ENCODE data around the gene PON1. TPM values are rescaled to one million over a fixed set of nuclear protein-coding genes. Genes with fewer than 3 reads are reported as not detected.

PON1 gene
- total RNA-seq, 1 donor from 2014 or later: not detected

DNA sequence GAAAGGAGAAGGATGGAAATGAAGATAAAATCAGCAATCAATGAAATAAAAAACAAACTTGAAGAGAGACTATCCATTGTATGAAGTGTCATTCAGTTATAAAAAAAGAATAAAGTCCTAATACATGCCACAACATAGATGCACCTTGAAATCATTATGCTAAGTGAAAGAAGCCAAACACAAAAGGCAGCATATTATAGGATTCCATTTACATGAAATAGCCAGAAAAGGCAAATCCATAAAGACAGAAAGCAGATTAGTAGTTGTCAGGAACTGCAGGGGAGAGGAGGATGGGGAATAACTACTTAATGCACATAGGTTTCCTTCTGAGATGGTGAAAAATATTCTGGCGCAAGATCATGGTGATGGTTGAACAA lies 6.6 kb upstream of the PON1 start:
- no peak for TF ChIP-seq CTCF (IDR thresholded peaks at IDR 0.05; ENCODE audit: insufficient read depth, low read length, poor library complexity, severe bottlenecking)
- no peak overlapping the region for H3K4me3 ChIP-seq (ENCODE audit: low read depth, low read length)

GRCh38 chr7:95330204-95330960 lies 6.0 kb upstream of the PON1 start:
- no peak overlapping the region for H3K4me3 ChIP-seq (ENCODE audit: low read depth, low read length)
- H3K27me3 ChIP-seq (ENCODE audit: control insufficient read depth, insufficient read depth, low read length): no peaks in the 10 kb centered on the region
- DNase-seq (ENCODE audit: low read depth): no peak
- no peaks in the 10 kb centered on the region for H3K36me3 ChIP-seq (ENCODE audit: control insufficient read depth, insufficient read depth, low read length)
- TF ChIP-seq CTCF (IDR thresholded peaks at IDR 0.05; ENCODE audit: insufficient read depth, low read length, poor library complexity, severe bottlenecking): no peak

More for the DNA sequence above, 6.6 kb upstream of the PON1 start:
- DNase-seq (ENCODE audit: low read depth): no peak
- no peaks in the 10 kb centered on the region for H3K36me3 ChIP-seq (ENCODE audit: control insufficient read depth, insufficient read depth, low read length)
- no peaks in the 10 kb centered on the region for H3K27me3 ChIP-seq (ENCODE audit: control insufficient read depth, insufficient read depth, low read length)

GRCh38 chr7:95327356-95327755 lies 3.0 kb upstream of the PON1 start:
- no peak for TF ChIP-seq CTCF (IDR thresholded peaks at IDR 0.05; ENCODE audit: insufficient read depth, low read length, poor library complexity, severe bottlenecking)
- Histone ChIP-seq H3K4me3 (ENCODE audit: low read depth, low read length) (no peak overlapping the region), H3K27me3 (ENCODE audit: control insufficient read depth, insufficient read depth, low read length) (peaks cover 4% of the 10 kb centered on the region), H3K36me3 (ENCODE audit: control insufficient read depth, insufficient read depth, low read length) (no peaks in the 10 kb centered on the region)
- no peak for DNase-seq (ENCODE audit: low read depth)

DNA sequence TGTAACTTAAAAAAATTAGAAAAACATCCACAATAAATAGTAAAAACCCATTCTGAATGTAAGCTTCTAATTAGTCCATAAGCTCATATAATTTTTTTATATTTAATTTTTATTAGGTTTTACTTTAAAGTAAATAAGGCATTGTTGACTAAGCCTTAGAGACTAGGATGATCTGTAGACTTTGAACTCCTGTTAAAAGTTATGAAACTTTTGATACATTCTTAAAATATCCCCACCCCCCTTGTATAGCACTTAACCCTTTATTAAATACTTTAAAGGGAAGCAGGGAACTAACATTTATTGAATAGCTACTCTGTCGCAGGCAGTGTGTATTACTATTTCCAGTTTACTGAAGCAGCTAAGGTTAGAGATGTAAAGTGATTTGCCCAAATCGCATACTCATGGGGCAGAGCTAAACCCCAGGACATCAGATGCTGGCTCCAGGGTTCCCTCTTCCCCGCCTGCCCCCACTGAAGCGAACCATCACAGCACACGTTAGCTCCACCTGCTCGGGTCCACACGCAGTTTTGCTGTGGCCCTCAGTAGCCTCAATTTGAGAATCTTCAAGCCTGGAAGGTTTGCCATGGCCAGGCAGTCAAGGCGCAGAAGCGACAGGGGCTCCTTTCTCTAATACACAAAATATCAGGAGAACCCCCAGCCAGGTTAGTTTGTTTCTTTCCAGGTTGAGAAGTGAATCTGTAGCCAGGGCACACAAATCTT lies 762 bp downstream of the PON1 start:
- no peak for TF ChIP-seq CTCF (IDR thresholded peaks at IDR 0.05; ENCODE audit: insufficient read depth, low read length, poor library complexity, severe bottlenecking)
- H3K27me3 ChIP-seq (ENCODE audit: control insufficient read depth, insufficient read depth, low read length): peaks cover 4% of the 10 kb centered on the region

DNA sequence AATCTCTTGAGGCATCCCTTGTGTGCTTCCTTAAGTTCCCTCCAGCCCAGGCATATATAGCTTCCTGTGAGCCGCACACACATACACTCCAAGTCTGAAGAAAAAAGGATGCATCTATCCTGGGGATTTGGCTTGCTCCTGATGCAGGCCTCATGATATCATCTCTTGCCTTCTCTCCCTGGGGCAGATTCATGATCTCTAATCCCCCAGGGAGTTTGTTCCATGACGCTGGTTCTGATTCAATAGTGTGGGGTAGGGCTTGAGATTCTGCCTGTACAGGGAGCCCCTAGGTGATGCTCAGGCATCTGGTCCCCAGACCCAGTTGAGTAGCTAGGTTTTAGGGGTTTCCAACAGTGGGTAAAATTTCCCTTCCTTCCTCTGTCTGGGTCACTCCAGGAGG lies 1.5 kb downstream of the PON1 start:
- Histone ChIP-seq H3K36me3 (ENCODE audit: control insufficient read depth, insufficient read depth, low read length) (no peaks in the 10 kb centered on the region), H3K4me3 (ENCODE audit: low read depth, low read length) (no peak overlapping the region), H3K27me3 (ENCODE audit: control insufficient read depth, insufficient read depth, low read length) (peaks cover 4% of the 10 kb centered on the region)
- TF ChIP-seq CTCF (IDR thresholded peaks at IDR 0.05; ENCODE audit: insufficient read depth, low read length, poor library complexity, severe bottlenecking): no peak
- no peak for DNase-seq (ENCODE audit: low read depth)

More for the DNA sequence above, 762 bp downstream of the PON1 start:
- DNase-seq (ENCODE audit: low read depth): no peak
- no peak overlapping the region for H3K4me3 ChIP-seq (ENCODE audit: low read depth, low read length)
- H3K36me3 ChIP-seq (ENCODE audit: control insufficient read depth, insufficient read depth, low read length): no peaks in the 10 kb centered on the region
